GM08714 (cell line): ENCODE measurements around the gene TRRAP.

Experiments
- H3K4me3 ChIP-seq: fragments of 200-500 bp; sonication (Bioruptor generic); 2 replicates; pipeline ENCODE4 v1.5.1; 2014; ENCODE audit warnings: mild to moderate bottlenecking, low read length, inconsistent platforms
- ZNF274 ChIP-seq: IDR thresholded peaks from 2 replicates; pipeline ENCODE4 v1.6.1; 2012; ENCODE audit warnings: mild to moderate bottlenecking, low read depth, low read length

TRRAP gene

DNA sequence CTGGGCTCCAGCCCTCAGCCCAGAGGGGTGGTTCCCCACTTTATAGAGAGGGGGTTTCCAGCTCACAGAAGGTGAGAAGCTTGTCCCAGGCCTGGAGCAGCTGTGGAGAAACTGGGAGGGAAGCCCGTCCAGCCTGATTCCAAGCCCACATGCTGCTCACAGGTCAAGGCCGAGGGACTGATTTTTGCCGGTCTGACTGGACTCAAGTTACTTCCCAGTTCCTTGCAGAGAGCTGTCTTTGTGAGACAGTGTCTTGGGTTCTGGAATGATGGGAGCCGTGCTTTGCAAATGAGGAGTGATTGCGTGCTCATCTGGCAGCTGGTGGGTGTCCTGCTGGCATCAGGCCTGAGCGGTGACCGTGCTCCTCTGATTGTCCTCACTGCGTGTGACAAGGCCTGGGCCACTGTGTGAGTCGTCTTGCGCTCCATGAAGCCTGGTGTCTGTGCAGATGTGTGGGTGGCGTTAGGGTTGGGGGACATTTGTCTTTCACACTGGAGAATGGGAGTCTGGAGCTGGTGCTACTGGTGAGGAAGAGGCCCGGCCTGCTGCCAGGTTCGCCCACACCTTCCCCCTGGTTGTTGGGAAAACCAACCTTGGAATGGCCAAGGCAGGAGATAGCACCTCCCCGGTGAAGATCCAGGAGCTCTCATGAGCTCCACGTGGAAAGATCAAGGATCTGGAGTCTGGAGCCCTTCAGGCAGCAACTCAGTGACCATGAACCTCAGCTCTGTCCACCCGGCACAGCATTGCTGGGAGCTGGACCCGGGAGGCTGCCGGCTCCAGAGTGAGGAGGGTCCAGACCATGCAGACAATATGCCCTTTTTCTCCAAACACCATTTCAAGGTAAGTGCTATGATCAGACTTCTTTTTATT lies 136.0 kb downstream of the TRRAP start:
- TF ChIP-seq ZNF274, result no peak

DNA sequence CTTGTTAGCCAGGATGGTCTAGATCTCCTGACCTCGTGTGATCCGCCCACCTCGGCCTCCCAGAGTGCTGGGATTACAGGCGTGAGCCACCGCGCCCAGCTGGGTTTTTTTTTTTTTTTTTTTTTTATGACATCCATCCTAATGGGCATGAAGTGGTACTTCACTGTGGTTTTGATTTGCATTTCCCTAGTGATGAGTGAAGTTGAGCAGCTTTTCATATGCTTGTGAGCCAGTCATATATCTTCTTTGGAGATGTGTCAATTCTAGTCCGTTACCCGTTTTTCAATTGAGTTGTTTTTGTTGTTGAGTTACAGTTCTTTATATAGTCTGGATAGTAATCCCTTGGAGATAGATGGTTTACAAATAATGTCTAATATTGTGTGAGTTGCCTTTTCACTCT lies 137.9 kb downstream of the TRRAP start:
- no peak overlapping the region for H3K4me3 ChIP-seq
- TF ChIP-seq ZNF274, result no peak

More for the DNA sequence above, 136.0 kb downstream of the TRRAP start:
- no peak overlapping the region for H3K4me3 ChIP-seq

DNA sequence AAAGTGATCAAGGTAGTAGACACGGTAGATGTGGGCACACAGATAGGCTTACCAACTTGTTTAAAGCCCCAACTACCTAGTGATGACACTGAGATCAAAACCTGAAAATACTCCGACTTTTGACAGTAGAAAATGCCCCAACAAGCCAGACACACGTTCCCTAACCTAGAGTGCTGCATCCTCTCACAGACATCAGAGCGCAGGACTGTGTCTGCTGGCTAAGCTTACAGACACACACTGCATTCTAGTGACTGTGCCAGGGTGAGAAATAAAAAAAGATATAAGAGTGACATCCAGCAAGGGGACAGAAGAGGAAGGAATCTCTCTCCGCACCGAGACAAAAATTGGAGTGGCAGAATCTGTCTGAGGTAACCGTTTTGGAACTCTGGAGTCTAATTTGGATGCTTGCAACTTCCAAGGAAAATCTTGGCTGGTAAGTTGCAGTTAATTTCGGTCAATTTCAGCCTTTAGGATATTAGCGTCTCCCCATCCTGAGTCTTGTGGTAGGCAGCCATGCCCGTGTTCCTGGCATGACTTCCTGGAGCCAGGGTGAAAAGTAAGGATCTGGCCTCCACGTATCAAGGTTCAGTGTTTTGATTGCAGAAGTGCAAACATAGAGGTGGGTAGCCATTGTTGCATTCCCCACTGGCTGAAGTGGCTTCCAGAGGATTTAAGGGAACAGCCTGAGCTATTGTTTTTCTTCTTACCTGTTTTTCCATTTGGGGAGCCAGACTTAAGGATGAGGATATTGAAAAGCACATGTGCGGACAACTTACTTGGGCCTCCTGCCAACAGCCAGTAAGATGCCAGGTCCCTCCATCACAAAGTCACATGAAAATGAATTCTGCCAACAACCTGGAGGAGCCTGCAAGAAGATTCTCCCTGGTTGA lies 141.4 kb downstream of the TRRAP start:
- no peak for TF ChIP-seq ZNF274

DNA sequence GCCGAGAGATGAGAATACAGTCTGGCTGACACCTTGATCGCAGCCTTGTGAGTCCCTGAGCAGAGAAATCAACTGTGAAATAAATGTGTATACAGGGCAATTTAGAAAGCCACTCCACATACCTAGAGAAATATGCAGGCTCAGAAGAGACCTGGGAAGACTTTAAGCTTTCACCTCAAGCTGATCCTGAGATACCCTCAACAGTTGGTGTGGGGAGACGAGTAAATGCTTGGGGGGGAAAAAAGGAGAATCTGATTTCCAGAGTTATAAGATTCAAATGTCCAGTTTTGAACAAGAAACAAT lies 142.0 kb downstream of the TRRAP start:
- no peak for TF ChIP-seq ZNF274
- H3K4me3 ChIP-seq, result no peak overlapping the region

More for the DNA sequence above, 141.4 kb downstream of the TRRAP start:
- H3K4me3 ChIP-seq, result no peak overlapping the region

DNA sequence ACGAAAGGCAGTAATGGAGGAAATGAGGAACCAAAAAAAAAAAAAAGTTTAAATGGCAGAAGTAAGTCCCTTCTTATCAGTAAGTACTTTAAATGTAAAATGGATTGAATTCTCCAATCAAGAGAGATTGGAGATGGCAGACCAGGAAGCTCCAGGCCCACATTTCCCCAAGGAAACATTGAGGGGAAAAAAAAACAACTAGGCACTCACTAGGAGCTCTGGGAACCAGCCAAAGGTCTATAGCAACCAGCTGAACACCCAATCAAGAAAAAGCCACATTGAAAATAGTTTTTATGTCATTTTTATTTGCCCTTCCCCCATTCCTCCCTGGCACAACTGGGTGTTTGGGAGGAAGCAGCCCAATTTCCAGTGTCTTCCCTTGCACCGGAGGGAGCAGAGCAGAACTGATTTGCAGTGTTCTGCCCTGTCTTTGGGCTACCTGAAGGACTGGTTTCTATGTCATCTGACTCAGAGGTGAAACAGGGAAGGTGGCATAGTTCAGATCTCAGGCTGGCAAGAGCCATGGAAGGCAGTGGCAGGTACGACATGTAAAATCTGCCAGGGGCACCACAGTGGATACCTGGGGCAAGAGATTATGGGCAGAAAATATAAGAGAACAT lies 143.7 kb downstream of the TRRAP start:
- TF ChIP-seq ZNF274, result no peak

DNA sequence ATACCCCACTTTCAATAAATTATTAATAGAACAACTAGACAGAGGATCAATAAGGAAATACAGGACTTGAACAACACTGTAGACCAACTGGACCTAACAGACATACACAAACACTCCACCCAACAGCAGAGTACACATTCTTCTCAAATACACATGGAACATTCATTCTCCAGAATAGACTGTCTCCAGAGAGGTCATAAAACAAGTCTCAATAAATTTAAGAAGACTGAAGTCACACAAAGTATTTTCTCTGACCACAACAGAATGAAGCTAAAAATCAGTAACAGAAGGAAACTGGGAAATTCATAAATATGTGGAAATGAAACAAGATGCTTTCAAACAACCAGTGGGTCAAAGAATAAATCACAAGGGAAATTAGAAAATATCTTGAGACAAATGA lies 145.7 kb downstream of the TRRAP start:
- TF ChIP-seq ZNF274, result no peak

More for the DNA sequence above, 143.7 kb downstream of the TRRAP start:
- H3K4me3 ChIP-seq, result no peak overlapping the region

DNA sequence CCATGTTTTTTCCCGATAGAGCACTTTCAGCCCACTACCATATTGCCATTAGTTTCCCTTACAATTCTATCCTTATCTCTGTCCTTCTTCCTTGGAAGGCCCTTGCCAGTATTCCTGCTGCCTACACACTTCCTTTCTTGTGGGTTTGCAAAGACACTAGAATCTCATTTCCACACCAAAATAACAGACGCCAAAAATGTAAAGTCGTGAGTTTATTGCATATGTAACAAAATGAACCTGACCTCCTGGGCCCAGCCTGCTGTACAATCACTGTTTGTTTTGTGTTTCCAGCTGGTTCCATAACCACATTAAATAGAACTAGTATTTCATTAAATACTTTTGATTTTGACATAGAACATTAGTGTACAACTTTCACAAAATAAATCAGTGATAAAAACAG lies 148.9 kb downstream of the TRRAP start:
- H3K4me3 ChIP-seq, result no peak overlapping the region
- no peak for TF ChIP-seq ZNF274

More for the DNA sequence above, 145.7 kb downstream of the TRRAP start:
- H3K4me3 ChIP-seq, result no peak overlapping the region

DNA sequence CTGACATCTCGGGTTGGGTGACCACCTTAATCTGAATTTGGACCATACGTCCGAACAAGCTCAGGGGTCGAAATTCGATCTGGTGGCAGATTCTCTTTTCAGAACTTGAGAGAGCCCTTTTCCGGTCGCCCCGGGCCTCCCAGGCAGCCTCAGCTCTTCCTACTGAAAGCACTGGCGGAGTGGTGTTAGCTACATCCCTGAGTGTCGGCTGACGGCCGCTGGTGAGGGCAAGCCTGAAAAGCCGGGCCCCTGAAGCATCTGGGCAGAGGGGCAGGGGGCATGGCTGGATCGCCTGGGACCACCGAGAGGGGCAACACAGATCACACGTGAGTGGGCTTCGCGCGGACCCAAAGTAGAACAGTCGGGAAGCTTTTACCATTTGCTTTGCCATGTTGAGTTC lies 149.5 kb downstream of the TRRAP start:
- no peak overlapping the region for H3K4me3 ChIP-seq
- TF ChIP-seq ZNF274, result no peak

DNA sequence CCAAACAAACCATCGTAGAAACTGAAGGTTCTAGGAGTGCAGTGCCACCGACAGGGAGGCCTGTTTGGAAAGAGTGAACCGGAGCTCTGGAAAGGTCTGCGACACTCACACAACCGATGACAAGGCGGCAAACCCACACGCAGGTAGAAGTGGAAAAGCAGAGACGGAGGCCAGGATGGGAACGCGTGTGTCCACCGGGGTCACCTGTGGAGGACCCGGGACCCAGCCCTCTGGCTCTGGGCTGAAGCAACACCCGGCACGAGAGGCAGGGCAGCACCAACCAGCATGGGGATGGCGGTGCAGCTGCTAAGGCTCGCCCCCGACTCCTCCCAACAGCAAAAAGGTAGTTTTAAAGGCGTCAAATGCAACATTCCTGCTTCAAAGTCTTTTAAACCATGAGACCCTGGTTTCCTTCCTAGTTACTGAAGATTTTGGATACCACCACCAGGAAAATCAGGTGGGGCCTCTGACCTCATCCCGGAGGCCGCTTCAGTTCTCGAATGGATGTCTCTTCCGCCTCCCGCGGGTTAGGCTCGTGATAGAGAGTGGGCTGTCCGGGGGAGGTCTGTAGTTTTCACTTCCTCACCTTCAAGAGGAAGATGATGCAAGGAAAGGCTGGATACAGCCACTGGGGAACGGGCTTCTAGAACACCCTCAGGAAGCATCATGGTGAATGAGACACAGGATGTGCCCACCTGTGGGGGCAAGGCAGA lies 150.1 kb downstream of the TRRAP start:
- TF ChIP-seq ZNF274, result no peak
- no peak overlapping the region for H3K4me3 ChIP-seq

DNA sequence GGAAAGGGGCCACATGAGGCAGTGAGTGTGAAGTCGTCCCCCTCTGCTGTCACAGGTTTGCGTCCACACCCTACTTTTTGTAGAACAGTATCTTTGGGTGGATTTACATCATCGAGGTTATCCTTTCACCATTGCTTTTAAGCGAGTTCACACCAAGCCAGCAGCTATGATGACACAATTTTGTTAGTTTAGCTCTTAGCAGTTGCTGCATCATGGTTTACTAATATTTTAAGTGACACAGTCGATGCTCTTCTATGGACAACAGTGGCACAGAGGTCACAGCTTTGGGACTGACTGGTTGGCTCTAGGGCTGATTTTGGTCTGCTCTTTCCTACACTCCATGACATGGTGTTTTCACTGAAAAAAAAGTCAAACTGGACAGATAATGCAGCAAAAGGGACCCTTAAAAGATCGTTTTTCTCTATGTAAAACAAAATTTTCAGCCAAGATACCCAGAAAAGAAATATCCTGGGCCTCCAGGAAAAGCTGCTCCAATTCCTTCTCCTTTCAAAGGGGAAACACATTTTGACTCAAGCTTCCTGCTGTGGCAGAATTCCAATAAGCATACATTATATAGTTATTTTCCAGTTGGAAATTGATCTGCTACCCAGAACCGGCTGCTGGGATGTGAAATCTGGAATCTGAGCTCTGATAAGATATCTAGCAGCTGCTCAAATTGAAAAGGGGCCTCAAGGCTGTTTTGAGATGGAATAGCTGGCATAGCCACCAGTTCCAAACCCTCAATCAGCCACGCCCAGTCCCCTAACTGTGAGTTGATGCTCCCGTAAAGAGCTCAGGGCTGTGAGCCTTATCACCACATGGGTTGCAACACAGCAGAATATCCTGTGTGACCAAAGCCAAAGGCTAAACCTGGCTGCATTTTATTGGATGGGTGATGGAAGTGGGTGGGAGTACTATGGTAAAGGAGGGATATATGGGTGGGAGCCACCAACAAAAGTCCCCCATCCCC lies 151.4 kb downstream of the TRRAP start:
- TF ChIP-seq ZNF274, result no peak

DNA sequence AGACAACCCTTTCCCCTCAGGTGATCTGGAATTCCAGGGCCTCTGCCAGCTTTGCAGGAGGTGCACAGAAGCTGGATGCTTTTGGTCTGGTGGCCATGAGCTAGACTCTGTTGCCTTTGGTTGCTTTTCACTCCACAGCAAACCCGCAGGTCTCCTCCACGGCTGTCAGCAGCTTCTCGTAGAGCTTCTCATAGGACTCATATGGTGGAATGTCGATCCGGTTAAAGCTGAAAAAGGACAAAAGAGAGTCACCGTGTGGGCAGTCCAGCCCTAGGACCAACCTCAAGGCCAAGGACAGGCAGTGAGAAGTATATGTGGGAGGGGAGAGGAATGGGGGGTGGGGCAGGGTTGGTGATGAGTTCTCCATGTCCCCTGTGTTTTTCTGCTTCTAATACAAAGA lies 152.1 kb downstream of the TRRAP start:
- H3K4me3 ChIP-seq, result no peak overlapping the region
- TF ChIP-seq ZNF274, result no peak

More for the DNA sequence above, 151.4 kb downstream of the TRRAP start:
- H3K4me3 ChIP-seq, result no peak overlapping the region

DNA sequence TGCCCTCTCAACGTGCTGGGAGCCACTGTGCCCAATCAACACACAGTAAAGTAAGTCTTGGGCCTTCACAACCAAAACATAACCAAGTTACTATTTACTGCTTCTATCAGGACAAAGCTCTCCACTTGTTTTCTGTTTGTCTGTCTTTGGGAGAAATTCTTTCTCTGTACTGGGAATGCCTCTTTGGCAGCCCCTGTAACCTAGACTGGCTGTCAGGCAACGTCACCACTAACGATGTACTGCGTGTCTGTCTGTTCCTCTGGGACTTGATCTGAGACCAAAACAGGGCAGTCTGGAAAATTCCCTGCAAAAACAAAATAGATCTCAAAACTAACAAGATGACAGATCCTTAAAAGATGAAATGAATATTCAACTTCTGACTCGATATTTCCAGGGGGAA lies 152.6 kb downstream of the TRRAP start:
- TF ChIP-seq ZNF274, result no peak
- H3K4me3 ChIP-seq, result no peak overlapping the region

DNA sequence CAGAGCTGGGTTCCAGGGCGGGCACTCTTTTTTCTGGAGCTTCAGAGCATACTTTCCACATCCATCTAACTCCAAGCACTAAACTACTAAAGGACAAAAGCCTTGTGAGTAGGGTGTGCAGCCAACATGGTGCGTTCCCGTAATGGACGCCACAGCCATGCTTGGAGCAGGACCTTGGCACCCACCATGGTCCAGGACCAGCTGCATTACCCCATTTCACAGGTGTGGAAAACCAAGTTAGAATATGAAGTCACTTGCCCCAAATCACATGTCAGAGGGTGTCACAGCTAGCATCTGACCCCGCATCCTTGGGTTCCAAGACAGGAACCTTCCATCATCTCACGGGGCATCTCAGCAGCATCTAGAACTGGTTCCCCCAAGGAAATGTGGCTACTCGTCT lies 153.2 kb downstream of the TRRAP start:
- no peak for TF ChIP-seq ZNF274
- no peak overlapping the region for H3K4me3 ChIP-seq

DNA sequence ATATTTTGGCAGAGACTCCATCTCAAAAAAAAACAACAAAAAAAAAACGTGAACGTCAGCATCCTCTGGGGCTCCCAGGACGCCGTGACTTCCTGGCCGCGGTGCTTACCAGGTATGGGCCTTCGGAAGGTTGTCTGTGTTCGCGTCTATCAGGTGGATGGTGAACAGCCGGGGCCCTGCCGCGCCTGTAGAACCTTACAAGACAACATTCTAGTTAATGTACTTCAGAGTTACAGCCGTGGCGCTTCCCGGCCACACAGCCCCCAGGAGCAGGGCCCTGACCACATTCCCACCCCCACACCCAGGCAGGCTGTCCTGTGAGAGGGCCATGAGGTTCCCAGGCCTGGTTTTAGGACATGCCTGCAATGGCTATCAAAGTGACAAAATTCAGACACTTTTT lies 154.6 kb downstream of the TRRAP start:
- H3K4me3 ChIP-seq, result no peak overlapping the region
- TF ChIP-seq ZNF274, result no peak
